Measurements from ENCODE around the gene ZNF638. TPM values are rescaled to one million over a fixed set of nuclear protein-coding genes. Genes with fewer than 3 reads are reported as not detected.

Gene ZNF638
- total and polyA plus RNA-seq, 10 of the 15 experiments (the other 5 are each of a cell fraction or from before 2014, with no cell fraction given) = 37.6 to 133 (median 64.5) TPM

DNA sequence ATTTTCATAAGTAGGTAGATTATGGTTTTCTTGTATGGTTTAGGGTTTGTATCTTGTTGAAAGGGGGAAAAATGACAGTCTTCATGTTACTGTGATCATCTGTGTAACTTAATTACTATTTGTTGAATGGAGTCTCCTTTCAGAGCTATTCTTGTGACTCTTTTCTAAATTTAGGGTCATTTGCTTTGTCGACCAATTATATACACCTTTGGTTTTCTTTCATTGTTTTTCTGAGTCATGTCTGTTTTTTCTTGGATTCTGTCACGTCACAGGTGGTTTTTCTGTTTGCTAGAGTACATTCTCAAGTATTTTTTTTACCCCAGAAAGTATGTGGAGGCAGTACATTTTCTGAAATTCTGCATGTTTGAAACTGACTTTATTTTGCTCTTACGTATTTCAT lies 78.0 kb downstream of the ZNF638 start (continued):
- no peak for TF ChIP-seq NR2C2 (IDR thresholded peaks at IDR 0.05; ENCODE audit: borderline replicate concordance, control insufficient read depth, insufficient read length, low read depth)
- no peak for TF ChIP-seq POLR2A (IDR thresholded peaks at IDR 0.05; ENCODE audit: low read depth, low read length)
- no peak for TF ChIP-seq KDM1A (IDR thresholded peaks at IDR 0.05; ENCODE audit: borderline replicate concordance)
- no peak for TF ChIP-seq CREB1 (IDR thresholded peaks at IDR 0.05; ENCODE audit: low read depth)
- TF ChIP-seq ETV6 (conservative IDR thresholded peaks at IDR 0.05 in 1 of 2, IDR thresholded peaks at IDR 0.05 in 1 of 2; ENCODE audit: borderline replicate concordance in 1 of 2, low read depth in 1 of 2) = no peak

DNA sequence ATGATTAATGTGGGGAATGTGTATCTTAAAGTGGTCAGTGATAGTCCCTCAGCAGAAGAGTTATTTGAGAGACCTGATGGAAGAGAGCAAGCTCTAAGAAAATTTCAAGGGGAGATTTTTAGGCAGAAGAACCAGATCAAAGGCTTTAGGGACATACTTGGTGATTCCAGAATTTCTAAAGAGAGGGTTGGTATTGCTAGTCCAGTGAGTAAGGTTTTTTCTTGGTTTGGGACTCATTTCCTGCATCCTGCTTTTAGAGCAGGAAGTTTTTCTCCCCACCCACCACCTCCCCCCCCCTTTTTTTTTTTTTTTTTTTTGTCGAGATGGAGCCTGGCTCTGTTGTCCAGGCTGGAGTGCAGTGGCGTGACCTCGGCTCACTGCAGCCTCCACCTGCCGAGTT lies 79.1 kb downstream of the ZNF638 start:
- FAIRE-seq (no peak), DNase-seq (ENCODE audit: low read depth, low spot score) (no peak), ATAC-seq (no peak)
- Histone ChIP-seq H3K9me3 (replicated peaks; ENCODE audit: control insufficient read depth, insufficient read depth, low read length) (no peaks in the 10 kb centered on the region; the same call in 2 of the 3 replicates), H2AFZ (ENCODE audit: control insufficient read depth, low read depth, low read length) (no peak overlapping the region), H3K79me2 (ENCODE audit: control insufficient read depth, insufficient read depth, low read length) (no peaks in the 10 kb centered on the region), H3K36me3 (ENCODE audit: control insufficient read depth in 2 of 2, insufficient read depth in 2 of 2, low read length in 1 of 2) (peaks cover 2 to 11% of the 10 kb centered on the region in 2 experiments; a peak in 3 of 4 replicates), H3K4me2 (ENCODE audit: control insufficient read depth, insufficient read depth) (no peak overlapping the region), H3K27ac (ENCODE audit: control insufficient read depth, insufficient read depth) (no peak overlapping the region), H3K4me1 (ENCODE audit: control insufficient read depth, insufficient read depth, low read length) (no peaks in the 10 kb centered on the region), H4K20me1 (ENCODE audit: control insufficient read depth, insufficient read depth) (no peaks in the 10 kb centered on the region), H3K4me3 (no peak overlapping the region), H3K27me3 (replicated peaks in 1 of 2; ENCODE audit: control insufficient read depth in 2 of 2, insufficient read depth in 2 of 2, low read length in 1 of 2) (no peaks in the 10 kb centered on the region), H3K9ac (ENCODE audit: control insufficient read depth, insufficient read depth, low read length) (no peak overlapping the region)
- intact Hi-C loops (cut with micrococcal nuclease; ENCODE audit: unreplicated experiment) = no loop called here
- in situ Hi-C loops (cut with MboI) = no loop called here
- POLR2A ChIA-PET = no interaction called here
- RAD21 ChIA-PET (ENCODE audit: unreplicated experiment) = no interaction called here
- CTCF ChIA-PET = no interaction called here
- SMC1A ChIA-PET (ENCODE audit: uncharacterized antibody, unreplicated experiment) = no interaction called here
- no TSS peak for BruUV-seq (replicated peaks)
- 90% methylated on average over 3 of the region's 4 CpGs for WGBS (ENCODE audit: insufficient coverage, insufficient replicate concordance, low lambda C conversion rate, missing lambda C conversion rate)
- TF ChIP-seq, protein P1, sequence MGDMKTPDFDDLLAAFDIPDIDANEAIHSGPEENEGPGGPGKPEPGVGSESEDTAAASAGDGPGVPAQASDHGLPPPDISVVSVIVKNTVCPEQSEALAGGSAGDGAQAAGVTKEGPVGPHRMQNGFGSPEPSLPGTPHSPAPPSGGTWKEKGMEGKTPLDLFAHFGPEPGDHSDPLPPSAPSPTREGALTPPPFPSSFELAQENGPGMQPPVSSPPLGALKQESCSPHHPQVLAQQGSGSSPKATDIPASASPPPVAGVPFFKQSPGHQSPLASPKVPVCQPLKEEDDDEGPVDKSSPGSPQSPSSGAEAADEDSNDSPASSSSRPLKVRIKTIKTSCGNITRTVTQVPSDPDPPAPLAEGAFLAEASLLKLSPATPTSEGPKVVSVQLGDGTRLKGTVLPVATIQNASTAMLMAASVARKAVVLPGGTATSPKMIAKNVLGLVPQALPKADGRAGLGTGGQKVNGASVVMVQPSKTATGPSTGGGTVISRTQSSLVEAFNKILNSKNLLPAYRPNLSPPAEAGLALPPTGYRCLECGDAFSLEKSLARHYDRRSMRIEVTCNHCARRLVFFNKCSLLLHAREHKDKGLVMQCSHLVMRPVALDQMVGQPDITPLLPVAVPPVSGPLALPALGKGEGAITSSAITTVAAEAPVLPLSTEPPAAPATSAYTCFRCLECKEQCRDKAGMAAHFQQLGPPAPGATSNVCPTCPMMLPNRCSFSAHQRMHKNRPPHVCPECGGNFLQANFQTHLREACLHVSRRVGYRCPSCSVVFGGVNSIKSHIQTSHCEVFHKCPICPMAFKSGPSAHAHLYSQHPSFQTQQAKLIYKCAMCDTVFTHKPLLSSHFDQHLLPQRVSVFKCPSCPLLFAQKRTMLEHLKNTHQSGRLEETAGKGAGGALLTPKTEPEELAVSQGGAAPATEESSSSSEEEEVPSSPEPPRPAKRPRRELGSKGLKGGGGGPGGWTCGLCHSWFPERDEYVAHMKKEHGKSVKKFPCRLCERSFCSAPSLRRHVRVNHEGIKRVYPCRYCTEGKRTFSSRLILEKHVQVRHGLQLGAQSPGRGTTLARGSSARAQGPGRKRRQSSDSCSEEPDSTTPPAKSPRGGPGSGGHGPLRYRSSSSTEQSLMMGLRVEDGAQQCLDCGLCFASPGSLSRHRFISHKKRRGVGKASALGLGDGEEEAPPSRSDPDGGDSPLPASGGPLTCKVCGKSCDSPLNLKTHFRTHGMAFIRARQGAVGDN (IDR thresholded peaks at IDR 0.05) = no peak
- TF ChIP-seq NFXL1 (IDR thresholded peaks at IDR 0.05; ENCODE audit: borderline replicate concordance) (no peak), NR2C1 (IDR thresholded peaks at IDR 0.05) (no peak), EZH2 (IDR thresholded peaks at IDR 0.05; ENCODE audit: borderline replicate concordance, control insufficient read depth, low read depth, low read length) (no peak), ZBED1 (IDR thresholded peaks at IDR 0.05; ENCODE audit: borderline replicate concordance) (no peak), PAX8 (IDR thresholded peaks at IDR 0.05) (no peak), FOXK2 (IDR thresholded peaks at IDR 0.05) (no peak)

All from GM12878 (cell line).